ENCODE results near the gene RAB40B. TPM values are rescaled to one million over a fixed set of nuclear protein-coding genes. Genes with fewer than 3 reads are reported as not detected.

The RAB40B gene
- total and polyA plus RNA-seq, 2 of the 13 experiments (the other 11 are each of a cell fraction or from before 2014, with no cell fraction given) = 6.2 to 6.5 TPM

DNA sequence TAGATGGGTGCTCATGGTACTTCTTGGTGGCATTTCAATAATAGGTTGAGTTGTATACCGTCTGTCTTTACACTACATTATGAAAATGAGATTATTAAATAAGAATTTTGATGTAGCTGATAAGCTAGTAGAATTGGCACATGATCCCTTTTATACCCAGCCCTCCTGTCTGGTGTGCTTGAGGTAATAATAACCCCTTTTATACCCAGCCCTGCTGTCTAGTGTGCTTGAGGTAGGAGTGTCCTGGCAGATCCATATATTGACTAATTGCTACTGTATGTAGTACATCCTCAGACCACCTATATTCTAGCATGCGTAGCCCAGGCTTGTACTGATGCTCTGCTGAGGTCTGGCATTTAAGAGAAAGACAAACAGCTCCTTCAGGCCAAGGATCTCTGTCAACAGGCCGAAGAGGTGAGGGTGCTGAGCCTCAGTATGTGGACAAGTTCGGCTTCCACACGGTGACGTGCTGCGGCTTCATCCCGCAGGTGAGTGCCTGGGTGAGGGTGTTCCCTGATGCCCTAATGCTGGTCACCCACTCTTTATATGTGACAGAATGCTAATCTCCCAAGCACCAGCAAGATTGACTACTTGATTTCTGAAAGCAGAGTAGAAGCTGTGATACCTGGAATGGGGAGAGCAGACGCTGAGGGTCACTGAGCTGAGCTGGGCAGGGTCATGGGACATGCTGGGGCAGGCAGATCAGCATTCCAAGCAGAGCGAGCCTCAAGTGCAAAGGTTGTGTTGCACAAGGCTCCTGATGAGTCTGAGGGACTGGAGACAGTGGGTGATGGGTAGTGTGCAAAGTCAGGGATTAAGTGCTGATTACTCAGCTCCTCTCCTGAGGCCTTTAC lies 42.6 kb upstream of the RAB40B start (continued):
- TF ChIP-seq, protein P1, sequence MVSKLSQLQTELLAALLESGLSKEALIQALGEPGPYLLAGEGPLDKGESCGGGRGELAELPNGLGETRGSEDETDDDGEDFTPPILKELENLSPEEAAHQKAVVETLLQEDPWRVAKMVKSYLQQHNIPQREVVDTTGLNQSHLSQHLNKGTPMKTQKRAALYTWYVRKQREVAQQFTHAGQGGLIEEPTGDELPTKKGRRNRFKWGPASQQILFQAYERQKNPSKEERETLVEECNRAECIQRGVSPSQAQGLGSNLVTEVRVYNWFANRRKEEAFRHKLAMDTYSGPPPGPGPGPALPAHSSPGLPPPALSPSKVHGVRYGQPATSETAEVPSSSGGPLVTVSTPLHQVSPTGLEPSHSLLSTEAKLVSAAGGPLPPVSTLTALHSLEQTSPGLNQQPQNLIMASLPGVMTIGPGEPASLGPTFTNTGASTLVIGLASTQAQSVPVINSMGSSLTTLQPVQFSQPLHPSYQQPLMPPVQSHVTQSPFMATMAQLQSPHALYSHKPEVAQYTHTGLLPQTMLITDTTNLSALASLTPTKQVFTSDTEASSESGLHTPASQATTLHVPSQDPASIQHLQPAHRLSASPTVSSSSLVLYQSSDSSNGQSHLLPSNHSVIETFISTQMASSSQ (IDR thresholded peaks at IDR 0.05; ENCODE audit: low read depth) = 0 out of 2 replicates have a peak, but pooled peaks have one; percentile 11
- TF ChIP-seq, protein P1 (CRISPR knock-in tag; IDR thresholded peaks at IDR 0.05; ENCODE audit: borderline replicate concordance) = no peak; the same call in 1 of the 2 replicates
- TF ChIP-seq EEA1 (CRISPR knock-in tag; IDR thresholded peaks at IDR 0.05; ENCODE audit: borderline replicate concordance) (no peak), RARA (CRISPR knock-in tag; IDR thresholded peaks at IDR 0.05) (peak; percentile 91), ZNF598 (CRISPR knock-in tag; IDR thresholded peaks at IDR 0.05; ENCODE audit: borderline replicate concordance) (no peak; the same call in 1 of the 2 replicates), ATAD3A (CRISPR knock-in tag; IDR thresholded peaks at IDR 0.05) (no peak), ZFAT (CRISPR knock-in tag; conservative IDR thresholded peaks at IDR 0.05) (no peak), SSRP1 (CRISPR knock-in tag; IDR thresholded peaks at IDR 0.05) (peak; percentile 96; the same call in 1 of the 2 replicates), KMT2B (CRISPR knock-in tag; IDR thresholded peaks at IDR 0.05) (peak; percentile 79), ZNF543 (CRISPR knock-in tag; IDR thresholded peaks at IDR 0.05) (peak; percentile 73; the same call in 1 of the 2 replicates), MXD3 (CRISPR knock-in tag; IDR thresholded peaks at IDR 0.05) (peak; percentile 23; the same call in 1 of the 2 replicates), YEATS2 (CRISPR knock-in tag; IDR thresholded peaks at IDR 0.05; ENCODE audit: borderline replicate concordance) (peak; percentile 73; the same call in 1 of the 2 replicates), TAF1 (CRISPR knock-in tag; IDR thresholded peaks at IDR 0.05) (no peak), CENPBD1 (CRISPR knock-in tag; IDR thresholded peaks at IDR 0.05; ENCODE audit: borderline replicate concordance, low read depth) (no peak), ZFX (CRISPR knock-in tag; IDR thresholded peaks at IDR 0.05; ENCODE audit: low read depth) (peak; percentile 77), FLYWCH1 (CRISPR knock-in tag; IDR thresholded peaks at IDR 0.05) (peak; percentile 56; the same call in 1 of the 2 replicates)
- TF ChIP-seq, protein P2, sequence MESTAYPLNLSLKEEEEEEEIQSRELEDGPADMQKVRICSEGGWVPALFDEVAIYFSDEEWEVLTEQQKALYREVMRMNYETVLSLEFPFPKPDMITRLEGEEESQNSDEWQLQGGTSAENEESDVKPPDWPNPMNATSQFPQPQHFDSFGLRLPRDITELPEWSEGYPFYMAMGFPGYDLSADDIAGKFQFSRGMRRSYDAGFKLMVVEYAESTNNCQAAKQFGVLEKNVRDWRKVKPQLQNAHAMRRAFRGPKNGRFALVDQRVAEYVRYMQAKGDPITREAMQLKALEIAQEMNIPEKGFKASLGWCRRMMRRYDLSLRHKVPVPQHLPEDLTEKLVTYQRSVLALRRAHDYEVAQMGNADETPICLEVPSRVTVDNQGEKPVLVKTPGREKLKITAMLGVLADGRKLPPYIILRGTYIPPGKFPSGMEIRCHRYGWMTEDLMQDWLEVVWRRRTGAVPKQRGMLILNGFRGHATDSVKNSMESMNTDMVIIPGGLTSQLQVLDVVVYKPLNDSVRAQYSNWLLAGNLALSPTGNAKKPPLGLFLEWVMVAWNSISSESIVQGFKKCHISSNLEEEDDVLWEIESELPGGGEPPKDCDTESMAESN (CRISPR knock-in tag; conservative IDR thresholded peaks at IDR 0.05) = peak; percentile 81
- TF ChIP-seq, protein P3, sequence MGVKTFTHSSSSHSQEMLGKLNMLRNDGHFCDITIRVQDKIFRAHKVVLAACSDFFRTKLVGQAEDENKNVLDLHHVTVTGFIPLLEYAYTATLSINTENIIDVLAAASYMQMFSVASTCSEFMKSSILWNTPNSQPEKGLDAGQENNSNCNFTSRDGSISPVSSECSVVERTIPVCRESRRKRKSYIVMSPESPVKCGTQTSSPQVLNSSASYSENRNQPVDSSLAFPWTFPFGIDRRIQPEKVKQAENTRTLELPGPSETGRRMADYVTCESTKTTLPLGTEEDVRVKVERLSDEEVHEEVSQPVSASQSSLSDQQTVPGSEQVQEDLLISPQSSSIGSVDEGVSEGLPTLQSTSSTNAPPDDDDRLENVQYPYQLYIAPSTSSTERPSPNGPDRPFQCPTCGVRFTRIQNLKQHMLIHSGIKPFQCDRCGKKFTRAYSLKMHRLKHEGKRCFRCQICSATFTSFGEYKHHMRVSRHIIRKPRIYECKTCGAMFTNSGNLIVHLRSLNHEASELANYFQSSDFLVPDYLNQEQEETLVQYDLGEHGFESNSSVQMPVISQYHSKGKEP (CRISPR knock-in tag; IDR thresholded peaks at IDR 0.05) = 0 out of 2 replicates have a peak, but pooled peaks have one; percentile 53
